HL-60 (cell line): Measurements from ENCODE around the gene PACSIN1.

ENCODE experiments used
- DNase-seq, 2 experiments: peaks; one replicate each; pipeline ENCODE4 v3.0.0-alpha.2; 2010 to 2020; ENCODE audit warnings: low read depth in 1 of 2, low spot score in 1 of 2
- H3K27ac ChIP-seq: fragments of 250-450 bp; sonication (Bioruptor Pico); replicated peaks from 2 replicates; pipeline ENCODE4 v1.5.1; 2020; ENCODE audit warnings: mild to moderate bottlenecking, moderate library complexity
- H3K27me3 ChIP-seq: fragments of 250-450 bp; sonication (Bioruptor Pico); 2 replicates; pipeline ENCODE4 v1.5.1; 2021; ENCODE audit warnings: mild to moderate bottlenecking, moderate library complexity; ENCODE audit not compliant: insufficient read depth, poor library complexity, severe bottlenecking
- H3K4me3 ChIP-seq: replicated peaks from 2 replicates; pipeline ENCODE4 v1.5.1; 2011; ENCODE audit warnings: mild to moderate bottlenecking, control low read depth, low read length; ENCODE audit not compliant: insufficient read depth
- GABPA ChIP-seq: IDR thresholded peaks from 2 replicates; pipeline ENCODE4 v1.6.1; 2012; ENCODE audit warnings: low read depth
- POLR2AphosphoS5 ChIP-seq: IDR thresholded peaks from 2 replicates; pipeline ENCODE4 v1.6.1; 2012; ENCODE audit warnings: low read depth
- SPI1 ChIP-seq: IDR thresholded peaks from 2 replicates; pipeline ENCODE4 v1.6.1; 2012; ENCODE audit warnings: low read depth, mild to moderate bottlenecking, borderline replicate concordance
- TF ChIP-seq, protein P1 (sequence below): IDR thresholded peaks from 2 replicates; pipeline ENCODE4 v1.6.1; 2012; ENCODE audit warnings: low read depth; ENCODE audit not compliant: insufficient replicate concordance
- TF ChIP-seq, protein P2 (sequence below): IDR thresholded peaks from one replicate; pipeline ENCODE4 v1.5.1; 2011; ENCODE audit warnings: low read length, control low read depth, inconsistent platforms; ENCODE audit not compliant: insufficient read depth

PACSIN1 gene

GRCh38 chr6:34506718-34507117 lies 40.8 kb downstream of the PACSIN1 start:
- TF ChIP-seq, protein P1, sequence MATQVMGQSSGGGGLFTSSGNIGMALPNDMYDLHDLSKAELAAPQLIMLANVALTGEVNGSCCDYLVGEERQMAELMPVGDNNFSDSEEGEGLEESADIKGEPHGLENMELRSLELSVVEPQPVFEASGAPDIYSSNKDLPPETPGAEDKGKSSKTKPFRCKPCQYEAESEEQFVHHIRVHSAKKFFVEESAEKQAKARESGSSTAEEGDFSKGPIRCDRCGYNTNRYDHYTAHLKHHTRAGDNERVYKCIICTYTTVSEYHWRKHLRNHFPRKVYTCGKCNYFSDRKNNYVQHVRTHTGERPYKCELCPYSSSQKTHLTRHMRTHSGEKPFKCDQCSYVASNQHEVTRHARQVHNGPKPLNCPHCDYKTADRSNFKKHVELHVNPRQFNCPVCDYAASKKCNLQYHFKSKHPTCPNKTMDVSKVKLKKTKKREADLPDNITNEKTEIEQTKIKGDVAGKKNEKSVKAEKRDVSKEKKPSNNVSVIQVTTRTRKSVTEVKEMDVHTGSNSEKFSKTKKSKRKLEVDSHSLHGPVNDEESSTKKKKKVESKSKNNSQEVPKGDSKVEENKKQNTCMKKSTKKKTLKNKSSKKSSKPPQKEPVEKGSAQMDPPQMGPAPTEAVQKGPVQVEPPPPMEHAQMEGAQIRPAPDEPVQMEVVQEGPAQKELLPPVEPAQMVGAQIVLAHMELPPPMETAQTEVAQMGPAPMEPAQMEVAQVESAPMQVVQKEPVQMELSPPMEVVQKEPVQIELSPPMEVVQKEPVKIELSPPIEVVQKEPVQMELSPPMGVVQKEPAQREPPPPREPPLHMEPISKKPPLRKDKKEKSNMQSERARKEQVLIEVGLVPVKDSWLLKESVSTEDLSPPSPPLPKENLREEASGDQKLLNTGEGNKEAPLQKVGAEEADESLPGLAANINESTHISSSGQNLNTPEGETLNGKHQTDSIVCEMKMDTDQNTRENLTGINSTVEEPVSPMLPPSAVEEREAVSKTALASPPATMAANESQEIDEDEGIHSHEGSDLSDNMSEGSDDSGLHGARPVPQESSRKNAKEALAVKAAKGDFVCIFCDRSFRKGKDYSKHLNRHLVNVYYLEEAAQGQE = no peak
- TF ChIP-seq SPI1 (no peak), POLR2AphosphoS5 (no peak), GABPA (no peak)
- TF ChIP-seq, protein P2, sequence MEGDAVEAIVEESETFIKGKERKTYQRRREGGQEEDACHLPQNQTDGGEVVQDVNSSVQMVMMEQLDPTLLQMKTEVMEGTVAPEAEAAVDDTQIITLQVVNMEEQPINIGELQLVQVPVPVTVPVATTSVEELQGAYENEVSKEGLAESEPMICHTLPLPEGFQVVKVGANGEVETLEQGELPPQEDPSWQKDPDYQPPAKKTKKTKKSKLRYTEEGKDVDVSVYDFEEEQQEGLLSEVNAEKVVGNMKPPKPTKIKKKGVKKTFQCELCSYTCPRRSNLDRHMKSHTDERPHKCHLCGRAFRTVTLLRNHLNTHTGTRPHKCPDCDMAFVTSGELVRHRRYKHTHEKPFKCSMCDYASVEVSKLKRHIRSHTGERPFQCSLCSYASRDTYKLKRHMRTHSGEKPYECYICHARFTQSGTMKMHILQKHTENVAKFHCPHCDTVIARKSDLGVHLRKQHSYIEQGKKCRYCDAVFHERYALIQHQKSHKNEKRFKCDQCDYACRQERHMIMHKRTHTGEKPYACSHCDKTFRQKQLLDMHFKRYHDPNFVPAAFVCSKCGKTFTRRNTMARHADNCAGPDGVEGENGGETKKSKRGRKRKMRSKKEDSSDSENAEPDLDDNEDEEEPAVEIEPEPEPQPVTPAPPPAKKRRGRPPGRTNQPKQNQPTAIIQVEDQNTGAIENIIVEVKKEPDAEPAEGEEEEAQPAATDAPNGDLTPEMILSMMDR = no peak
- no peaks in the 10 kb centered on the region for H3K27me3 ChIP-seq
- H3K4me3 ChIP-seq = no peak overlapping the region
- no peak for DNase-seq
- no peak overlapping the region for H3K27ac ChIP-seq

DNA sequence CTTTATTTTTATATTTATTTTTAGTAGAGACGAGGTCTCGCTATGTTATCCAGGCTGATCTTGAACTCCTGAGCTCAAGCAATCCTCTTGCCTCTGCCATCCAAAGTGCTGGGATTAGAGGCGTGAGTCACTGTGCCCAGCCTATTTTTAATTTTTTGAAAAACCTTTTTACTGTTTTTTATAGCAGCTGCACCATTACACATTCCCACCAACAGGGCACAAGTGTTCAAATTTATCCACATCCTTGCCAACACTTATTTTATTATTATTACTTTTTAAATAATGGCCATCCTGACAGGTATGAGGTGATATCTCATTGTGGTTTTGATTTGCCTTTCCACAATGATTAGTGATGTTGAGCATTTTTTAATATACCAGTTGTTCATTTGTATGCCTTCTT lies 42.5 kb downstream of the PACSIN1 start:
- DNase-seq = no peak
- Histone ChIP-seq H3K27me3 (no peaks in the 10 kb centered on the region), H3K27ac (no peak overlapping the region), H3K4me3 (no peak overlapping the region)
- TF ChIP-seq, protein P1 = no peak
- no peak for TF ChIP-seq SPI1
- no peak for TF ChIP-seq GABPA

- no peaks in the 10 kb centered on the region for H3K27me3 ChIP-seq
- no peak for TF ChIP-seq POLR2AphosphoS5
- TF ChIP-seq SPI1 = no peak
- TF ChIP-seq, protein P2 = no peak
- TF ChIP-seq, protein P1 = no peak
- no peak for TF ChIP-seq GABPA
- no peak overlapping the region for H3K4me3 ChIP-seq
- DNase-seq = no peak
- H3K27ac ChIP-seq = no peak overlapping the region
Observed at GRCh38 chr6:34509782-34510181, 43.9 kb downstream of the PACSIN1 start.

DNA sequence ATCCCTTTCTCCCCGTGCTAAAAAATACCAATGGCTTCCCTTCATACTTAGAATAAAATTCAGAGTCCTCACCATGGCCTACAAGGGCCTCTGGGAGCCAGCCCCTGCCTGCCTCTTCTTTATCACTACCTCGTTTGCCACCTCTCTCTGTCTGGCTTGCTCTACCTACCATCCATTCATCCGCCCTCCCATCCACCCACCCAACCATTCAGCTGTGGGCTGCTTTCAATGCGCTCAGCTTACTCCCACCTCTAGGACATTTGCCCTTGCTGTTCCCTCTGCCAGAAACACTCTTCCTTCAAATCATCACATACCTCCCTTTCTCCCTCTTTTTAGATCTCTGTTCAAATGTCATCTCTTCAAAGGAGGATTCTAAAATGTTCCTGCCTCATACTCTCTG lies 44.4 kb downstream of the PACSIN1 start:
- no peak for DNase-seq
- Histone ChIP-seq H3K27me3 (peaks cover 3% of the 10 kb centered on the region), H3K4me3 (no peak overlapping the region), H3K27ac (no peak overlapping the region)
- TF ChIP-seq GABPA = no peak
- TF ChIP-seq, protein P2 = no peak
- no peak for TF ChIP-seq POLR2AphosphoS5
- TF ChIP-seq, protein P1 = no peak
- TF ChIP-seq SPI1 = no peak
